GM23338 (cell line): Measurements from ENCODE around the gene ERBB4. TPM values are rescaled to one million over a fixed set of nuclear protein-coding genes. Genes with fewer than 3 reads are reported as not detected.

Experiments used
- ATAC-seq: fragments of 200-7000 bp; cut with Tn5 transposase; 3 replicates; pipeline ENCODE4 v1.9.1; 2020
- DNase-seq: peaks from one replicate; pipeline ENCODE4 v3.0.0-alpha.2; 2015; ENCODE audit warnings: low spot score
- H2AFZ ChIP-seq: fragments of 200-600 bp; sonication (generic); 2 replicates; pipeline ENCODE4 v1.8.0; 2016; ENCODE audit warnings: antibody characterized with exemption, mild to moderate bottlenecking, moderate library complexity
- H3F3A ChIP-seq: fragments of 200-600 bp; sonication (generic); replicated peaks from 2 replicates; pipeline ENCODE4 v1.8.0; 2017; ENCODE audit warnings: antibody characterized with exemption, mixed run types, low read depth
- H3K27ac ChIP-seq: fragments of 200-600 bp; sonication (generic); 2 replicates; pipeline ENCODE4 v1.6.1; 2016; ENCODE audit warnings: low read depth
- H3K27me3 ChIP-seq: fragments of 200-600 bp; sonication (generic); 2 replicates; pipeline ENCODE4 v1.8.0; 2016; ENCODE audit warnings: mild to moderate bottlenecking, mixed run types, moderate library complexity; ENCODE audit not compliant: insufficient read depth
- H3K36me3 ChIP-seq: fragments of 200-600 bp; sonication (generic); 2 replicates; pipeline ENCODE4 v1.8.0; 2016; ENCODE audit warnings: mild to moderate bottlenecking; ENCODE audit not compliant: insufficient read depth
- H3K4me1 ChIP-seq: fragments of 200-600 bp; sonication (generic); 2 replicates; pipeline ENCODE4 v1.8.0; 2016; ENCODE audit warnings: mild to moderate bottlenecking, moderate library complexity; ENCODE audit not compliant: insufficient read depth
- H3K4me2 ChIP-seq: fragments of 200-600 bp; sonication (generic); 2 replicates; pipeline ENCODE4 v1.7.1; 2017; ENCODE audit warnings: mixed run types
- H3K4me3 ChIP-seq: fragments of 200-600 bp; sonication (generic); 2 replicates; pipeline ENCODE4 v1.6.1; 2016; ENCODE audit warnings: mixed run types
- H3K79me2 ChIP-seq: fragments of 200-600 bp; sonication (generic); replicated peaks from 2 replicates; pipeline ENCODE4 v1.8.0; 2017; ENCODE audit warnings: mild to moderate bottlenecking; ENCODE audit not compliant: insufficient read depth
- H3K9me2 ChIP-seq: fragments of 200-600 bp; sonication (generic); 2 replicates; pipeline ENCODE4 v1.8.0; 2017; ENCODE audit not compliant: insufficient read depth
- H4K20me1 ChIP-seq: fragments of 200-600 bp; sonication (generic); replicated peaks from 2 replicates; pipeline ENCODE4 v1.8.0; 2017; ENCODE audit warnings: mild to moderate bottlenecking; ENCODE audit not compliant: insufficient read depth
- H3K27ac Mint-ChIP-seq: 2 replicates; pipeline ENCODE4 v1.8.0; 2020; ENCODE audit warnings: inconsistent platforms, mild to moderate bottlenecking, moderate library complexity, mixed read lengths
- H3K27me3 Mint-ChIP-seq: 3 replicates; pipeline ENCODE4 v1.8.0; 2022; ENCODE audit warnings: low read depth, mild to moderate bottlenecking, moderate library complexity, mixed read lengths, inconsistent platforms; ENCODE audit not compliant: insufficient read depth, poor library complexity
- H3K36me3 Mint-ChIP-seq: 3 replicates; pipeline ENCODE4 v1.8.0; 2021; ENCODE audit warnings: low read depth, mild to moderate bottlenecking, inconsistent platforms, moderate library complexity, mixed read lengths
- H3K4me1 Mint-ChIP-seq: 3 replicates; pipeline ENCODE4 v1.8.0; 2020; ENCODE audit warnings: mild to moderate bottlenecking, inconsistent platforms, mixed read lengths
- H3K4me3 Mint-ChIP-seq: 3 replicates; pipeline ENCODE4 v1.8.0; 2021; ENCODE audit warnings: moderate library complexity, mild to moderate bottlenecking, inconsistent platforms, mixed read lengths
- H3K9me3 Mint-ChIP-seq: 3 replicates; pipeline ENCODE4 v1.8.0; 2020; ENCODE audit warnings: moderate library complexity, mild to moderate bottlenecking, inconsistent platforms, mixed read lengths
- CREB1 ChIP-seq: fragments of 250-450 bp; sonication (Bioruptor Pico); IDR thresholded peaks from 2 replicates; pipeline ENCODE4 v1.5.0; 2020; ENCODE audit warnings: low read depth, mild to moderate bottlenecking, moderate library complexity
- POLR2AphosphoS5 ChIP-seq: IDR thresholded peaks from 2 replicates; pipeline ENCODE4 v1.6.1; 2016; ENCODE audit warnings: antibody characterized with exemption, low read depth
- ZNF331 ChIP-seq: fragments of 250-450 bp; sonication (Bioruptor Pico); IDR thresholded peaks from 2 replicates; pipeline ENCODE4 v1.5.0; 2020; ENCODE audit warnings: low read depth, mild to moderate bottlenecking, moderate library complexity
- polyA plus RNA-seq: library from polyadenylated mRNA; unstranded; fragments of >200 nt; fragmentation: Nextera tagmentation; extraction: Ambion mirVana; gene quantifications from 2 replicates; pipeline ENCODE4 v1.2.1, GENCODE V29; 2016
- total RNA-seq: library from RNA; depleted of rRNA; stranded (reverse); fragments of >200 nt; shearing (Covaris generic); gene quantifications from 2 replicates; pipeline ENCODE4 v1.2.3, GENCODE V29; 2014
- TF ChIP-seq, protein P1 (sequence below), 2 experiments: fragments of 200-600 bp in 1 of 2; sonication (generic) in 1 of 2; conservative IDR thresholded peaks; 2 replicates each; pipeline versions ENCODE4 v1.5.1 to v1.6.1; 2016 to 2017; ENCODE audit warnings: antibody characterized with exemption in 2 of 2, low read depth in 2 of 2, mild to moderate bottlenecking in 2 of 2, moderate library complexity in 1 of 2
- TF ChIP-seq, protein P2 (sequence below): IDR thresholded peaks from 2 replicates; pipeline ENCODE4 v1.6.1; 2016; ENCODE audit warnings: antibody characterized with exemption
- TF ChIP-seq, protein P3 (sequence below): fragments of 250-450 bp; sonication (Bioruptor Pico); IDR thresholded peaks from 2 replicates; pipeline ENCODE4 v1.5.0; 2020; ENCODE audit warnings: mild to moderate bottlenecking, moderate library complexity
- TF ChIP-seq, protein P4 (sequence below): IDR thresholded peaks from one replicate; pipeline ENCODE4 v1.6.1; 2018; ENCODE audit warnings: antibody characterized with exemption; ENCODE audit not compliant: unreplicated experiment

The ERBB4 gene
- total and polyA plus RNA-seq, 2 experiments from 2014 or later: 0.73 to 1.1 TPM

DNA sequence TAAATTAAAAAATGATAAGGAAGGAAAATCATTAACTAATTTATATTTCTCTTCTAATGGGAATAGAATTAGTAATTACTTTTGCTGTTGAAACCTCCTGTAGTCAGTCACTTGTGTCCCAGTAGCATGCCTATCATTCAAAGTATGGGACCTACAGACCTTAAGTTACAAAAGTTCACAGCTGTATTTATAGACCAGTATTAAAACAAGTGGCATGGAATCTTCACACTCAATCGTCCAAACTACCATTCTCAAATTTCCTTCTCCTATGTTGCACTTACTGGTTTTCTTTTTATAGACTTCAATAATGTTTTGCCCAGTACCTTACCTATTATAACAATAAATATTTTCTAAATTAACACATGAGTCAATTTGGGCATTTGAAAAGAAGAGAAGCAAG is 639.9 kb downstream of the ERBB4 start:
- Mint-ChIP-seq H3K36me3 (no peaks in the 10 kb centered on the region), H3K9me3 (no peaks in the 10 kb centered on the region; the same call in 2 of the 3 replicates), H3K27me3 (no peaks in the 10 kb centered on the region), H3K4me1 (no peaks in the 10 kb centered on the region), H3K27ac (no peak overlapping the region), H3K4me3 (no peak overlapping the region)
- Histone ChIP-seq H4K20me1 (no peaks in the 10 kb centered on the region), H3K4me1 (no peaks in the 10 kb centered on the region), H3K4me2 (no peak overlapping the region), H3F3A (no peaks in the 10 kb centered on the region), H3K4me3 (no peak overlapping the region), H3K27me3 (no peaks in the 10 kb centered on the region), H3K27ac (no peak overlapping the region), H2AFZ (no peak overlapping the region), H3K36me3 (no peaks in the 10 kb centered on the region), H3K9me2 (no peaks in the 10 kb centered on the region), H3K79me2 (no peaks in the 10 kb centered on the region)
- DNase-seq (no peak), ATAC-seq (no peak)
- TF ChIP-seq ZNF331 (CRISPR knock-in tag): no peak

DNA sequence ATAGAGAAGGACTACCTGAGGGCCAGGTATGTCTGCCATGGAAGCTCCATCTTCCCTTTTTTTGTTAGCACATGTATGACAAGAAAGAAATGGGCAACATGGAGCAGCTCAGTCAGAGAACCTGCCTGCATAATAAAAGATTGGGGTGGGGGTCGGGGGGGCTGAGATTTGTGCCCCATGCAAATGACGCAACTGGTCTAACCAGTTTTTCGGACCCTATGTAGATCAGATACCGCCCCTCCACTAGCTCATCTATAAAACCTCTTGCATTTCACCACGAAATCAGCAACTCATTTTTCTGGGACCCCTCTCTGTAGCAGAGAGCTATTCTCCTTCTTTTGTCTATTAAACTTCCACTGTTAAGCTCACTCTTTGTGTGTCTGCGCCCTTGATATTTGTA is 657.2 kb downstream of the ERBB4 start:
- Histone ChIP-seq H3K27ac (peak overlapping the region; percentile 56; the same call in 1 of the 2 replicates), H3K4me2 (peak overlapping the region; percentile 68), H3K9me2 (no peaks in the 10 kb centered on the region), H3K27me3 (no peaks in the 10 kb centered on the region), H3K4me1 (peaks cover 7% of the 10 kb centered on the region), H3K36me3 (no peaks in the 10 kb centered on the region), H3F3A (no peaks in the 10 kb centered on the region), H2AFZ (peak overlapping the region; percentile 45; the same call in 1 of the 2 replicates), H3K79me2 (no peaks in the 10 kb centered on the region), H3K4me3 (no peak overlapping the region), H4K20me1 (no peaks in the 10 kb centered on the region)
- Mint-ChIP-seq H3K4me1 (peaks cover 11% of the 10 kb centered on the region), H3K9me3 (no peaks in the 10 kb centered on the region), H3K27me3 (no peaks in the 10 kb centered on the region), H3K36me3 (no peaks in the 10 kb centered on the region; the same call in 2 of the 3 replicates), H3K27ac (no peak overlapping the region), H3K4me3 (no peak overlapping the region)
- TF ChIP-seq, protein P1, sequence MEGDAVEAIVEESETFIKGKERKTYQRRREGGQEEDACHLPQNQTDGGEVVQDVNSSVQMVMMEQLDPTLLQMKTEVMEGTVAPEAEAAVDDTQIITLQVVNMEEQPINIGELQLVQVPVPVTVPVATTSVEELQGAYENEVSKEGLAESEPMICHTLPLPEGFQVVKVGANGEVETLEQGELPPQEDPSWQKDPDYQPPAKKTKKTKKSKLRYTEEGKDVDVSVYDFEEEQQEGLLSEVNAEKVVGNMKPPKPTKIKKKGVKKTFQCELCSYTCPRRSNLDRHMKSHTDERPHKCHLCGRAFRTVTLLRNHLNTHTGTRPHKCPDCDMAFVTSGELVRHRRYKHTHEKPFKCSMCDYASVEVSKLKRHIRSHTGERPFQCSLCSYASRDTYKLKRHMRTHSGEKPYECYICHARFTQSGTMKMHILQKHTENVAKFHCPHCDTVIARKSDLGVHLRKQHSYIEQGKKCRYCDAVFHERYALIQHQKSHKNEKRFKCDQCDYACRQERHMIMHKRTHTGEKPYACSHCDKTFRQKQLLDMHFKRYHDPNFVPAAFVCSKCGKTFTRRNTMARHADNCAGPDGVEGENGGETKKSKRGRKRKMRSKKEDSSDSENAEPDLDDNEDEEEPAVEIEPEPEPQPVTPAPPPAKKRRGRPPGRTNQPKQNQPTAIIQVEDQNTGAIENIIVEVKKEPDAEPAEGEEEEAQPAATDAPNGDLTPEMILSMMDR (conservative IDR thresholded peaks at IDR 0.05; ENCODE audit: low read depth in 2 of 2): no peak
- TF ChIP-seq ZNF331 (CRISPR knock-in tag): no peak
- no peak for TF ChIP-seq POLR2AphosphoS5
- TF ChIP-seq, protein P2, sequence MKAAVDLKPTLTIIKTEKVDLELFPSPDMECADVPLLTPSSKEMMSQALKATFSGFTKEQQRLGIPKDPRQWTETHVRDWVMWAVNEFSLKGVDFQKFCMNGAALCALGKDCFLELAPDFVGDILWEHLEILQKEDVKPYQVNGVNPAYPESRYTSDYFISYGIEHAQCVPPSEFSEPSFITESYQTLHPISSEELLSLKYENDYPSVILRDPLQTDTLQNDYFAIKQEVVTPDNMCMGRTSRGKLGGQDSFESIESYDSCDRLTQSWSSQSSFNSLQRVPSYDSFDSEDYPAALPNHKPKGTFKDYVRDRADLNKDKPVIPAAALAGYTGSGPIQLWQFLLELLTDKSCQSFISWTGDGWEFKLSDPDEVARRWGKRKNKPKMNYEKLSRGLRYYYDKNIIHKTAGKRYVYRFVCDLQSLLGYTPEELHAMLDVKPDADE: no peak
- TF ChIP-seq, protein P3, sequence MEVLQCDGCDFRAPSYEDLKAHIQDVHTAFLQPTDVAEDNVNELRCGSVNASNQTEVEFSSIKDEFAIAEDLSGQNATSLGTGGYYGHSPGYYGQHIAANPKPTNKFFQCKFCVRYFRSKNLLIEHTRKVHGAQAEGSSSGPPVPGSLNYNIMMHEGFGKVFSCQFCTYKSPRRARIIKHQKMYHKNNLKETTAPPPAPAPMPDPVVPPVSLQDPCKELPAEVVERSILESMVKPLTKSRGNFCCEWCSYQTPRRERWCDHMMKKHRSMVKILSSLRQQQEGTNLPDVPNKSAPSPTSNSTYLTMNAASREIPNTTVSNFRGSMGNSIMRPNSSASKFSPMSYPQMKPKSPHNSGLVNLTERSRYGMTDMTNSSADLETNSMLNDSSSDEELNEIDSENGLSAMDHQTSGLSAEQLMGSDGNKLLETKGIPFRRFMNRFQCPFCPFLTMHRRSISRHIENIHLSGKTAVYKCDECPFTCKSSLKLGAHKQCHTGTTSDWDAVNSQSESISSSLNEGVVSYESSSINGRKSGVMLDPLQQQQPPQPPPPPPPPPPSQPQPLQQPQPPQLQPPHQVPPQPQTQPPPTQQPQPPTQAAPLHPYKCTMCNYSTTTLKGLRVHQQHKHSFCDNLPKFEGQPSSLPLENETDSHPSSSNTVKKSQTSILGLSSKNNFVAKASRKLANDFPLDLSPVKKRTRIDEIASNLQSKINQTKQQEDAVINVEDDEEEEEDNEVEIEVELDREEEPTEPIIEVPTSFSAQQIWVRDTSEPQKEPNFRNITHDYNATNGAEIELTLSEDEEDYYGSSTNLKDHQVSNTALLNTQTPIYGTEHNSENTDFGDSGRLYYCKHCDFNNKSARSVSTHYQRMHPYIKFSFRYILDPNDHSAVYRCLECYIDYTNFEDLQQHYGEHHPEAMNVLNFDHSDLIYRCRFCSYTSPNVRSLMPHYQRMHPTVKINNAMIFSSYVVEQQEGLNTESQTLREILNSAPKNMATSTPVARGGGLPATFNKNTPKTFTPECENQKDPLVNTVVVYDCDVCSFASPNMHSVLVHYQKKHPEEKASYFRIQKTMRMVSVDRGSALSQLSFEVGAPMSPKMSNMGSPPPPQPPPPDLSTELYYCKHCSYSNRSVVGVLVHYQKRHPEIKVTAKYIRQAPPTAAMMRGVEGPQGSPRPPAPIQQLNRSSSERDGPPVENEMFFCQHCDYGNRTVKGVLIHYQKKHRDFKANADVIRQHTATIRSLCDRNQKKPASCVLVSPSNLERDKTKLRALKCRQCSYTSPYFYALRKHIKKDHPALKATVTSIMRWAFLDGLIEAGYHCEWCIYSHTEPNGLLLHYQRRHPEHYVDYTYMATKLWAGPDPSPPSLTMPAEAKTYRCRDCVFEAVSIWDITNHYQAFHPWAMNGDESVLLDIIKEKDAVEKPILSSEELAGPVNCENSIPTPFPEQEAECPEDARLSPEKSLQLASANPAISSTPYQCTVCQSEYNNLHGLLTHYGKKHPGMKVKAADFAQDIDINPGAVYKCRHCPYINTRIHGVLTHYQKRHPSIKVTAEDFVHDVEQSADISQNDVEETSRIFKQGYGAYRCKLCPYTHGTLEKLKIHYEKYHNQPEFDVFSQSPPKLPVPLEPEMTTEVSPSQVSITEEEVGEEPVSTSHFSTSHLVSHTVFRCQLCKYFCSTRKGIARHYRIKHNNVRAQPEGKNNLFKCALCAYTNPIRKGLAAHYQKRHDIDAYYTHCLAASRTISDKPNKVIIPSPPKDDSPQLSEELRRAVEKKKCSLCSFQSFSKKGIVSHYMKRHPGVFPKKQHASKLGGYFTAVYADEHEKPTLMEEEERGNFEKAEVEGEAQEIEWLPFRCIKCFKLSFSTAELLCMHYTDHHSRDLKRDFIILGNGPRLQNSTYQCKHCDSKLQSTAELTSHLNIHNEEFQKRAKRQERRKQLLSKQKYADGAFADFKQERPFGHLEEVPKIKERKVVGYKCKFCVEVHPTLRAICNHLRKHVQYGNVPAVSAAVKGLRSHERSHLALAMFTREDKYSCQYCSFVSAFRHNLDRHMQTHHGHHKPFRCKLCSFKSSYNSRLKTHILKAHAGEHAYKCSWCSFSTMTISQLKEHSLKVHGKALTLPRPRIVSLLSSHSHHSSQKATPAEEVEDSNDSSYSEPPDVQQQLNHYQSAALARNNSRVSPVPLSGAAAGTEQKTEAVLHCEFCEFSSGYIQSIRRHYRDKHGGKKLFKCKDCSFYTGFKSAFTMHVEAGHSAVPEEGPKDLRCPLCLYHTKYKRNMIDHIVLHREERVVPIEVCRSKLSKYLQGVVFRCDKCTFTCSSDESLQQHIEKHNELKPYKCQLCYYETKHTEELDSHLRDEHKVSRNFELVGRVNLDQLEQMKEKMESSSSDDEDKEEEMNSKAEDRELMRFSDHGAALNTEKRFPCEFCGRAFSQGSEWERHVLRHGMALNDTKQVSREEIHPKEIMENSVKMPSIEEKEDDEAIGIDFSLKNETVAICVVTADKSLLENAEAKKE (CRISPR knock-in tag): no peak
- TF ChIP-seq, protein P4, sequence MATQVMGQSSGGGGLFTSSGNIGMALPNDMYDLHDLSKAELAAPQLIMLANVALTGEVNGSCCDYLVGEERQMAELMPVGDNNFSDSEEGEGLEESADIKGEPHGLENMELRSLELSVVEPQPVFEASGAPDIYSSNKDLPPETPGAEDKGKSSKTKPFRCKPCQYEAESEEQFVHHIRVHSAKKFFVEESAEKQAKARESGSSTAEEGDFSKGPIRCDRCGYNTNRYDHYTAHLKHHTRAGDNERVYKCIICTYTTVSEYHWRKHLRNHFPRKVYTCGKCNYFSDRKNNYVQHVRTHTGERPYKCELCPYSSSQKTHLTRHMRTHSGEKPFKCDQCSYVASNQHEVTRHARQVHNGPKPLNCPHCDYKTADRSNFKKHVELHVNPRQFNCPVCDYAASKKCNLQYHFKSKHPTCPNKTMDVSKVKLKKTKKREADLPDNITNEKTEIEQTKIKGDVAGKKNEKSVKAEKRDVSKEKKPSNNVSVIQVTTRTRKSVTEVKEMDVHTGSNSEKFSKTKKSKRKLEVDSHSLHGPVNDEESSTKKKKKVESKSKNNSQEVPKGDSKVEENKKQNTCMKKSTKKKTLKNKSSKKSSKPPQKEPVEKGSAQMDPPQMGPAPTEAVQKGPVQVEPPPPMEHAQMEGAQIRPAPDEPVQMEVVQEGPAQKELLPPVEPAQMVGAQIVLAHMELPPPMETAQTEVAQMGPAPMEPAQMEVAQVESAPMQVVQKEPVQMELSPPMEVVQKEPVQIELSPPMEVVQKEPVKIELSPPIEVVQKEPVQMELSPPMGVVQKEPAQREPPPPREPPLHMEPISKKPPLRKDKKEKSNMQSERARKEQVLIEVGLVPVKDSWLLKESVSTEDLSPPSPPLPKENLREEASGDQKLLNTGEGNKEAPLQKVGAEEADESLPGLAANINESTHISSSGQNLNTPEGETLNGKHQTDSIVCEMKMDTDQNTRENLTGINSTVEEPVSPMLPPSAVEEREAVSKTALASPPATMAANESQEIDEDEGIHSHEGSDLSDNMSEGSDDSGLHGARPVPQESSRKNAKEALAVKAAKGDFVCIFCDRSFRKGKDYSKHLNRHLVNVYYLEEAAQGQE: no peak
- TF ChIP-seq CREB1: no peak
- ATAC-seq (peak; percentile 28; the same call in 2 of the 3 replicates), DNase-seq (peak; percentile 67)
